GM19328 (cell line): ENCODE results near the gene ECE1.
"Not testable (repeated sequence)": the region's sequence is repeated elsewhere in the genome, so short reads cannot be mapped to it uniquely, and the experiment has no call there.

ENCODE experiments used
- ATAC-seq: cut with Tn5 transposase; IDR thresholded peaks from one replicate; pipeline ENCODE4 v1.9.1; 2021; ENCODE audit warnings: mild to moderate bottlenecking, moderate library complexity; ENCODE audit not compliant: unreplicated experiment

ECE1 gene

DNA sequence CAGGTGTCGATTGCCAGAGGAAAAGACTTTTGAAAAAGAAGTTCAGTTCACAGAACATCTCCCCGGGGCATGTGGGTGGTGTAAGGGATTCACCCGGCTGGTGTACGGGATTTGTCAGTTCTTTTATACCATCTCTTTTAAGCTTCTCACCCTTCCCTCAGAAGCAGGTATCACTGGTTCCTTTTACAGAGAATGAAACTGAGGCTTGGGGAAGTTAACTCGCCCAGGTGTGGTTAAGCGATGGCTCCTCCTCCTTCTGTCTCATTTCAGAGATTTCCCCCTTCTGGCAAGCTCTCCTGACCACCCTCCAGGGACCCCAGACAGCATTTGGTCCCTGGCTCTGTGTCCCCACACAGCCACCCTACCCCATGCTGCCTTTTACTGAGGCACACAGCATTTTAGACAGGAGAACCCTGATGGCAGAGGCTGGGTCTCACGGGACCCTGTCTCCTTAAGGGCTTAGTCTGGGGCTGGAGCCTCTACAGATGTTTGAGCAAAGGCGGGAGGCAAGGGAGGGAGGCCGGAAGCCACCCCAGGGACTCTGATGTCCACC lies 2.8 kb upstream of the ECE1 start:
- no peak for ATAC-seq

DNA sequence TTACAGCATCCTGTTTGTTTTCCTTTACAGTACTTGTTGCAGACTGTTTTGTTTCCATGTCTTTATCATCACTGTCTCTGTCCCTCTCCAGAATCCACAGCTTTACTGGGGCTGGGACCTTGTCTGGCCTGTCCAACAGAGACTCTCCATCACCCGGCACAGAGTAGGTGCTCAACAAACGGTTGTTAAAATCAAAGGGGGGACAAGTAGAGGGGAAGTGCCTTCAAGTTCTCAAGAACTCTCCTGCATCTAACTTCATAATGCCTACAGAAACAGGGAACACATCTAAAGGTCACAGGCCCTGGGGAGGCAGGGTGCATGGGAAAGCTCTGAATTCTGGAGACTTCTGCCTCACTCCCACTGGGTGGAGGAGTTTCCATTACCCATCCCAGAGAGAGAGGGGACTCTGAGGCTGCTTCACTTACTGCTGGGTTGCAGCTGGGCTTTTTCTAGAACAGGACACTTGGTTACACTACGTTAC lies 2.3 kb upstream of the ECE1 start:
- no peak for ATAC-seq

DNA sequence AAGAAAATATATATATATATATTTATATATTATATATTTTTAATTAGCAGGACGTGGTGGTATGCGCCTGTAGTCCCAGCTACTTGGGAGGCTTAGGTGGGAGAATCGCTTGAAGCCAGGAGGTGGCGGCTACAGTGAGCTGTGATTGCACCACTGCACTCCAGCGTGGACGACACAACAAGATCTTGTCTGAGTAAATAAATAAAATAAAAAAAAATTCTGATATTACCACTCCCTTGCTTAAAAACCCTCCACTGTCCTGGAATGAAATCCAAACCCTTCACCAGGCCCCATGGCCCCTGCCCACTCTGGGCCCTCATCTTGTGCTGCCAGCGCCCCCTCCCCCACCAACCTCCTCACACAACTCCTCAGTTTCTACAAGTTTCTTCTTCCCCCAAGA lies 1.7 kb upstream of the ECE1 start:
- ATAC-seq, result no peak

DNA sequence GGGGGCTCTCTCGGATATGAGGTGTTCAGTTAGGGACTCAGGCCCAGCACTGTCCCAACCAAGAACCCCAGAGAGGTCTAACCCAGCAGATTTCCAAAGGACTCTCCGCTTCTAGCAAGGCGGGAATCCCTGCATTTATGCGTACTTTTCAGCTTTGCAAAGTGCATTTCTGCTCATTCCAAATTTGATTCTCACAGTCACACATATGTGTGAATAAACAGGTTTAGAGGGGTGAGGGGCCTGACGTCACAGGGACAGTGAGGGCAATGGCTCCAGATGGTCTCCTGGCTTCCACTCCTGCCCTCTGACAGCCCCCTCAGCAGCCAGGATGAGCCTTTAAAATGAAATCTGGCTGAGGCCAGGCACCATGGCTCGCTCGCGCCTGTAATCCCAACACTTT lies 921 bp upstream of the ECE1 start:
- ATAC-seq, result no peak

DNA sequence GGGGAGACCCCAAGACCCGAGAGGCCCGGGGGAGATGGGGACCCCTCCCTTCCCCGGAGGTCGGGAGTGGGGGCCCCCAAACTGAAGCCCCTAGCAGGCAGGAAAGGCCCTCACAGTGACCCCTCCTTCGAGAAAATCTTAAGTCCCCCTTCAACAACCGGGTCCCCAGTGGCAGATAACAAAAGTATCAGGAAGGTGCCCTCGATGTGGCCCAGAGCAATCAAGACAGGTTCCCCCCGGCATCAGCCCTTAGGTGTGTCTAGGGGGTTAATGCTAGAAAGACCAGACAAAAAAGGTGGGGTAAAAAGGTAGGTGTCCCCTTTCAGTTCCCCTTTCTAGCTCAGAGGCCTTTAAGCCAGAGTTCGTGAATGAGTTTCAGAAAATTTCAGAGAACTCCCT lies 282 bp upstream of the ECE1 start:
- no peak for ATAC-seq

DNA sequence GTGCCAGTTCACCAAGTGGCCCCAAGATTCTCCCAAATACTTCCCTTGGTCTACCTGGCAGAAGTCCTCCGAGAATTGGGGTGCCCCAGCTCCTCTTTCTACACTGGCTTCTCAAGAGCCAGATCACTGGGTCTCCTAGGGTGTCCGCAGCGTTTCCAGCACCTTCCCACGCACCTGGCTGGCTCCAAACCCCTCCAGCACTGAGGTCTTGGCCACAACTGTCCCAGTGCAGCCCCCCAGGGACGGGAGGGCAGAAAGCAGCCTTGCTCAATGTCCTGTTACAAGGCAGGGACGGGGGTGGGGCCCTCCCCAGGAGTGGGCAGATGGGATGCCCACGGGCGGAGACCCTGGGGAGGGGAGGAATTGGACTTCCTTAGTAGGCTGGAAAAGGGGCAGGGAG lies 1.1 kb downstream of the ECE1 start:
- ATAC-seq, result no peak

DNA sequence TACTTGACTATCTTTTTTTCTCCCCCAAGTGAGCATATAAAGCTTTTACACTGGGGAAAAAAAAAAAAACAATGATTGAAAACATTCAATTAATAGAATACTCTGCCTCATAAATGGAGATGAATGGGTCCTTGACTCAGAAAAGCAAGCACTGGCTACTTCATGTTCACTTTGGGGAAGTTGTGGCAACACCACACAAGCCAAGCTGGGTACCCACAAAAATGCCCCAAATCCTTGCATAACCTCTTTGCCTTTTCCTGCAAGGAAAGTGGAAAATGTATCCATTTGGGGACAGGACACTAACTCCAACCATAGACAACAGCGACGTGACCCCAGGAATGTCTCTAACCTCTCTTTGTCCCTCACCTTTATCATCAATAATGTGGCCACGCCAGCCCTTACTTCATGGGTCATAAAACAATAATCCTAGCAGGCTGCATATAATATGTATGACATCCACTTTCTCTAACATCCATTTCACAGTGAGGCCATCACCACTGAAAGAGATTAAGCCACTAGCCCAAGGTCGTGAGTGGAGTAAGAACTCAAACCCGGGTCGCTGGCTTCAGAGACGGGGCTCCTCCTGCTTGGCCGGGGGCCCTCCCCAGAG lies 2.3 kb downstream of the ECE1 start:
- no peak for ATAC-seq

DNA sequence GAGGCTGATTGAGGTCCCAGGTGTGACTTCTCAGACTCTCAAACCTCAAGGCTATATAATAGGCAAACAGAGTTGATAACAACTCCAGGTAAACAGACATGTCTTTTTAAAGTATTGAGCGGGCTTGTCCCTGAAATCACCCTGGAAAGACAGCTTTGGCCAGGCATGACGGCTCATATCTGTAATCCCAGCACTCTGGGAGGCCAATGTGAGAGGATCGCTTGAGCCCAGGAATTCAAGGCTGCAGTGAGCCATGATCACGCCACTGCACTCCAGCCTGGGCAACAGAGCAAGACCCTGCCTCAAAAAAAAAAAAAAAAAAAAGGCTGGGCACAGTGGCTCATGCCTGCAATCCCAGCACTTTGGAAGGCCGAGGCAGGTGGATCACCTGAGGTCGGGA lies 4.9 kb downstream of the ECE1 start:
- ATAC-seq, result not testable (repeated sequence)

DNA sequence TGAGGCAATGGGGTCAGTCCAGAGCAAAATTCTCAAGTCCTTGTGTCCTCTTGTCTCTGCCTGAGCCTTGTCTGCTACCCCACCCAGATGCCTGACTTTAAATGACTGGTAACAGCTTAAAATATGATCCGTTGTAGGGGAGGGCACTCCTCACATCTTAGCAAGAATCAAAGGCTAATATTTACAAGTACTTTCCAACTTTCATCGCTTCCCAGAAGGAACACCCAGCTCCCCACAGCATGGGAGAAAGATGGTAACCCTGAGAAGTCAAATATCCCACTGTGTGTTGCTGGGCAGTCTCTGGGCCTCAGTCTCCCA lies 5.2 kb downstream of the ECE1 start:
- ATAC-seq, result no peak

DNA sequence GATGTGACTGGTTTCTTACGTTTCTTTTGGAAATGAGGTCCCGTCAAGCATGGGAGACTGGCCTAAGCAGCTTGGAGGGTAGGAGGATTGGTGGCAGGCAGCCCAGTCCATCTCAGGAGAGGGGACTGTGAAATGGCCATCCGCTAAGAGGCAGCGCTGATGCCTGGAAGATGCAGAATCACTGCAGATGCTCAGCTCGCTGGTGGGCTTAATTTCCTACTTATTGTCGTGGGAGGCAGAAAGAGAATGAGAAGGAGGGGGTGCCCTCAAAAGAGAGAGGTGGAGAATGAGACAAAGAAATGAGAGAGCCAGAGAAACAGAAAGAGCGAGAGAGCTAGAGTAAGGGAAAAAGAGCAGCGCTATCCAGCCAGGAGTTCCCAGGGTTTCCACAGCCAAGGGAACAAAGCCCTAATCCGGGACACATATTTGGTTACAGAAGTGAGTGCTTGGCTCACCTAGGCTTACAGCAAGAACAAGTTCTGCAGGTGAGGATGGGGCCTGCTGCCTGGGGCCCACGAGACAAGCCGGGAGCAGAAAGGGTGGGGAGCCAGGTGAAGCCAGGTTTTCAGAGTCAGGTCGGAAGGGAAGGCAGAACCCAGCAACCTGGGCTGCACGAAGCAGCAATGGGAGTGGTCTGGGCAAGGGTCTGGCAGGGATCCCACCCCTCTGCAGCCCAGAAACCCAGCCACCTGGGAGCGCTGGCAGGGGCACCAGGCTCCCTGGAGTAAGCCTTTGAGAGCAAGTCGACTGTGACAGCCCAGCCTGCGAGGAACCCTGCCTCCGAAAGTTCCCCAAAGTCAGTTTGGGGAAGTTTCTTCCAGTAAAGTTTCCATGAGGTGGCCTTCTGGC lies 5.8 kb downstream of the ECE1 start:
- no peak for ATAC-seq

DNA sequence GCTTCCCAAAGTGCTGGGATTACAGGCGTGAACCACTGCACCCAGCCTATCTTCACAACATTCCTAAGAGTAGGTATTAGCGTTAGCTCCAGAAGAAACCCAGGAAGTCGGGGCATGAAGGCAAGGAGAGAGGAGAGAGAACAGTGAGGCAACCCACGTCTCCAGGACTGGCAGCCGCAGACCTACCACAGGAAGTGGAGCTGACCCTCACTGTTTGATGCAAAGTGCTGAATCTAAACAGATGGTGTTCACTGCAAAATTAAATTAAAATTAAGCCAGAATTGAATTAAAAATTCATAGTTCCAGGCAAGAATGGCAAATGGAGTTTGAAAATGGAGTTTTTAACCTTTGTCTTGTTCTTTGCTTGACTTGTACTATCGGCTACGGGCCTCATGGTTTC lies 6.7 kb downstream of the ECE1 start:
- ATAC-seq, result no peak

DNA sequence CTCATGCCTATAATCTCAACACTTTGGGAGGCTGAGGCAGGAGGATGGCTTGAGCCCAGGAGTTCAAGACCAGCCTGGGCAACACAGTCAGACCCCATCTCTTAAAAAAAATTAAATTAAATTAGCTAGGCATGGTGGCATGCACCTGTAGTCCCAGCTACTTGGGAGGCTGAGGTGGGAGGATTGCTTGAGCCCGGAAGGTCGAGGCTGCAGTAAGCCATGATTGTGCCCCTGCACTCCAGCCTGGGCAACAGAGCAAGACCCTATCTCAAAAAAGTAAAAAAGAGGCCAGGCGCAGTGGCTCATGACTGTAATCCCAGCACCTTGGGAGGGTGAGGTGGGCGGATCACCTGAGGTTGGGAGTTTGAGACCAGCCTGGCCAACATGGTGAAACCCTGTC lies 8.2 kb downstream of the ECE1 start:
- not testable (repeated sequence) for ATAC-seq

DNA sequence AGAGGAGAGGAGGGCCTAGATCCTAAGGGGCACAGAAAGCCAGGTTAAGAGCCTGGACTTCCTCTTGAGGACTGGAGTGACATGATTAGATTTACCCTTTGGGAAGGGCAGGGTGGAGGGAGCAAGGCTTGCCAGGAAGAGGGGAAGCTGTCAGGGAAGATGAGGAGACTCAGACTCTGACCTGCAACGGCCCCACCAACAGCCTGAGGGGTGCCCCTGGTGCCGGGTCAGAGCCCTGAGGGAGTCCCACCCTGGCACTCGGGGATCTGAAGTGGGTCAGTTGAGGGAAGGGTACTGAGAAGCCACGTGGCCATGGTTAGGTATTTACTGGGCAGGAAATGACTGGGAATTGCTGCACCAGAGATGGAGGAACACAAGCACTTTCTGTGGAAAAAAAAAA lies 9.8 kb downstream of the ECE1 start:
- ATAC-seq, result no peak

DNA sequence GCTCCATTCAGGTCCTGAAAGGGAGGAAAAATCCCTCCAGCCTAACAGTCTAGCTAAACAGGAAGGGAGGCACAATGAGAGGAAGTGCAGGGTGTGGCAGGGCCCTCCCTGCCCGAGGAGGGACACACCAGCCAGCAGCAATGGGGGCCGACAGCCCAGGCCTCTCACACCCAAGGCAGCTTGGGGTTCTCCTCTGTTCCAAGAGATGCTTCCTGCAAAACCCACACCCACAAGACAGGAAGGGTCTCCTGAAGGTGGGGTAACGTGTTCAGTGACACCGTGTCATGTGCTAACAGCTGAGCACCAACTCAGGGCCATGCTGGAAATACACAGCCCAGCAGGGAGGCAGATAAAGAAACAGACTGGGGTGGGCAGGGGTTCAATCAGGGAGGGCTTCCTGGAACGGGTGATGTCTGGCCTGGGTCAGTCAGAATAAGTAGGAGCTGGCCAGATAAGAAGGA lies 10.2 kb downstream of the ECE1 start:
- no peak for ATAC-seq

DNA sequence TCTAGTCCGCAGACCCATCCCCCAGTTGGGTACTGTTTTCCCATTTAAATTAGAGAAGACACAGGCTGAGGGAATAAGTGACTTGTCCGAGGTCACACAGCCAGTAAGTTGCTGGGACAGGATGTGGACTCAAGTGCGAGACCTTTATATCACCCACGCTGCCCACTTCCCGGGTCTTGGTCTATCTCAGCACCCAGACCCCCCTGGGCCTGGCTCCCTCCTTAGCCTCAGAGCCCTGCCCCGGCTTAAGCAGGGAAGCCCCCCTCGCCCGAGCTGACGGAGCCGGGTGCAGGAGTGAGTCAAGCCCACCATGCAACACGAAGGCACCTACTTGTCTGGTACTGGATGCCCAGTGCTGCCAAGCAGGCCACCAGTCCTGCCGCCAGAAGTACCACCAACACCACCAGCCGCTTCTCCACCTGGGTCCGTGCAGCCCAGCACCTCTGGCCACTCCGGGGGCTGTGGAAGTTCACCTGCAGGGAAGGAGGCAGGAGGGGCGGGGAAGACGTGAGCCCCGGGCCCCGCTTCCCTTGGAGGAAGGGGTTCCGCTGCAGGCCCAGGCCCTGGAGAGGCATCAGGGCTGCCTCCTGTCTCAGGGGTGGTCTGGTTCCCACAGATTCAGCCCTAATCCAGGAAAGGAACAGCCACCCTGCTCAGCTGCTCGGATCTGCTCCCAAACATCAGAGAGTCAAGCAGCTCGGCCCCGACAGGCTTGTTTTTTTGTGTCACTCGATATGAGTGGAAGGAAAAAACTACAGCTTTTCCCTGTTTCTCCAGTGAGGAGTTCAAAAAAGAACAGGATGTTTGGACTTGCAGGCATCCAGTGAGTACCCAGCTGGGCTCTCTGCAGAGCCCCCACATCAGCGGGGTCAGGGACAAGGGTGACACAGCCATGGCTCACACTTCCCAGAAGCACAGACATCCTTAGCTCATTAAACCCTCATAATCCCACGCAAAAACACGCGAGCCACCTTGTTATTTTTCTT lies 11.1 kb downstream of the ECE1 start:
- no peak for ATAC-seq

DNA sequence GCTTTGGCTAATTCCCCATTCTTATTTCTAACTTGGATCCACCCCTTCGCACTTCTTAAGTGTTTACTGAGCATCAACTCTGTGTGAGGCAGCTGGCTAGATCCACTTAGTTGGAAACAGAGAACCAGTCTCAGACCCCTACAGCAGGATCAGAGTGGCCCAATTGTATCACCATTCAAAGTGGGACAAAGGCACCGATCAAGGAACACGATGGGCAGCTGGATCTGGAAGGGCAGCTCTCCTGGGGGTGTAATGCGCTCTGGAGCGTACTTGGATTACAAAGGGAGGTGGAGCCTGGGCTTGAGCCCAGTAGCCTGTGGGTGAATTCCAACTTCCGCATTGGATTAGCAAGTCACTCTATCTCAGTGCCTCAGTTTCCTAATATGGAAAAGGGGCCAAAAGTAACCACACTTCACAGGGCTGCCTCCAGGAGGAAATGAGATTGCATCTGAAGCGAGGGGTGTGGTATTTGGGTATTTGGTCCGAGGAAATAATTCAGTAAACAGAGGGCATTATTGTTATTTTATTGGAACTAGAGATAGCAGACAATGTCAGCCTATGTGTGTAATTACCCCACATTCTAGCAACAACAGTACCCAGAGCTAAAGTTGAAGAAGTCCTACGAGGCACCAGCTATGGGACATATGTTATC lies 11.9 kb downstream of the ECE1 start:
- no peak for ATAC-seq

DNA sequence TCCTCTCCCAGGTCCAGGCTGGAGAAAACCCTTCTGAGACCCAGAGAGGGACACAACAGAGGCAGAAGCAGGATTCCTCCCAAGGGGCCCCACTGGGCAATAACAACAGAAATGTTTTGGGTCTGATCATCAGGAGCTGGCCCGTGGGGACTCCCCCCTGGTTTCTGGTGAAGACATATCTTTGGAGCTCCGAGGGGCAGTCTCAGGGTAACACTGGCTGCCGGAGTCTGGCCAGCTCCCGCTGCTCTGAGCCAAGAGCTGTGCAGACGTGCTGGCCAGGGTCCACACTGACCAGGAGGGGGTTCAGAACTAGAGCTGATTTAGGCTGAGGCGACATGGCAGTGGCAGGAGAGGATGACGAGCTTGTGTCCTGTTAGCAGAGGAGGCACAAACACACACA lies 13.1 kb downstream of the ECE1 start:
- ATAC-seq, result no peak

DNA sequence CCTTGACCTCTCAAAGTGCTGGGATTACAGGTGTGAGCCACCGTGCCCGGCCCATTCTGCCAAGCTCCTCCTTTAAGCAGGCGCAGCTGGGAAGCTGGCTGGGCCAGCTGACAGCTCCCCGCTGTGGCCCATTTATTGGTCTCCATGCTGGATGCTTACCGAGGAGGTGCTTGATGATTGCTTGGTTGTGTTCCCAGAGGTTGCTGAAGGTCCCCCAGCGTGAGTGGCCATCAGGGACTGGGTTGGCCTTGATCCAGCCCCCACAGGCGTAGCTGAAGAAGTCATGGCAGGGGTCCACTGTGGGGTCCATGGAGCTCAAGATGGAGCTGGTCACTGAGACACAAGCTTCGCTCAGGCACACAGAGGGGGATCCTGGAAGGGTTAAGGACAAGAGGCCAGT lies 17.7 kb downstream of the ECE1 start:
- ATAC-seq, result no peak

DNA sequence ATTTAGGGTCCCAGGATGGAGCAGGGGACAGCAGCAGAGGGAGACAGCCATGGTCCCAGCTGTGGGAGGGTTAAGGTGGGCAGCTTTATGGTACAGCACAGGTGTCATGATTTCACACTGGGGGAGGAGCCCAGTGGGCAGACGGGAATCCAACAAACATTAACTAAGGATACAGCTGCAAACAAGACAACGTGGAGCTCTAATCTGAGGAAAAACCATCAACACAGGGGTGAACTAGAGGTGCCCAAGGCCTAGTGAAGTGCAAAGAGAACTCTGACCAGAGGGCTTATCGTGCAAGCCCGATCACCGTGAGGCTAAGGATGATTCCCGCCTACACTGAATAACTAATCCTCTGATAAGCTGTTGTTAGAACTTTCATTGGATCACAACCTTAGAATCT lies 18.7 kb downstream of the ECE1 start:
- no peak for ATAC-seq

DNA sequence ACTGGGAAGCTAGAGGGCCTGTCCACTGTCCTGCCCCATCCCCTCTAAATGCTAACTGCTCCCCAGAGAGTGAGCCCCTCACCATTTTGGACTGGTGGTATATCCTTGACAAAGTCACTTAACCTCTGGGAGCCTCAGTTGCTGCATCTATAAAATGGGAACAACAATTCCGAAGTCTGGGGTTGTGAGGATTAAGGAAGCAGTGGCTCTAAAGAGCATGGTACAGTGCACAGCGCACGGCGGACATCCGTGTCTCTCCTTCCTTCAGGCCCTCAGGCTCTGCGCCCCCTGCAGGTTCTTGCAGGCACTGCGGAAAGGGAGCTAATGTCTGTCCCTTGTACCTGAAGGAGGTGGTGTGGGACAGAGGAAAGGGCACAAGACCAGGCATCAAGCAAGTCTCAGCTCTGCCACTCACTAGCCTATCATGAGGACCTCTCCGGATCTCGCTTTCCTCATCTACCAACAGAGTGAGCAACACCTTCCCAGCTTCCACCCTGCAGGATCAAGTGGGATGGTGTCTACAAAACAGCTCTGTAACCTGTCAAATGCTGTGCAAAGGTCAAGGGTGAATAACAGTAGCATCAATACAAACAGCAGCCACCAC lies 20.1 kb downstream of the ECE1 start:
- no peak for ATAC-seq
